CD4-positive, alpha-beta T cell treated with Interleukin-1 beta for 1 hour (primary cell): ENCODE measurements around the gene B3GAT1.
A peak's percentile ranks its signal among the peaks of the same experiment; 100 is the strongest.

Source experiments
- DNase-seq, 2 donors: peaks; one replicate each; pipeline ENCODE4 v3.0.0-alpha.2; 2020 to 2022

The B3GAT1 gene

DNA sequence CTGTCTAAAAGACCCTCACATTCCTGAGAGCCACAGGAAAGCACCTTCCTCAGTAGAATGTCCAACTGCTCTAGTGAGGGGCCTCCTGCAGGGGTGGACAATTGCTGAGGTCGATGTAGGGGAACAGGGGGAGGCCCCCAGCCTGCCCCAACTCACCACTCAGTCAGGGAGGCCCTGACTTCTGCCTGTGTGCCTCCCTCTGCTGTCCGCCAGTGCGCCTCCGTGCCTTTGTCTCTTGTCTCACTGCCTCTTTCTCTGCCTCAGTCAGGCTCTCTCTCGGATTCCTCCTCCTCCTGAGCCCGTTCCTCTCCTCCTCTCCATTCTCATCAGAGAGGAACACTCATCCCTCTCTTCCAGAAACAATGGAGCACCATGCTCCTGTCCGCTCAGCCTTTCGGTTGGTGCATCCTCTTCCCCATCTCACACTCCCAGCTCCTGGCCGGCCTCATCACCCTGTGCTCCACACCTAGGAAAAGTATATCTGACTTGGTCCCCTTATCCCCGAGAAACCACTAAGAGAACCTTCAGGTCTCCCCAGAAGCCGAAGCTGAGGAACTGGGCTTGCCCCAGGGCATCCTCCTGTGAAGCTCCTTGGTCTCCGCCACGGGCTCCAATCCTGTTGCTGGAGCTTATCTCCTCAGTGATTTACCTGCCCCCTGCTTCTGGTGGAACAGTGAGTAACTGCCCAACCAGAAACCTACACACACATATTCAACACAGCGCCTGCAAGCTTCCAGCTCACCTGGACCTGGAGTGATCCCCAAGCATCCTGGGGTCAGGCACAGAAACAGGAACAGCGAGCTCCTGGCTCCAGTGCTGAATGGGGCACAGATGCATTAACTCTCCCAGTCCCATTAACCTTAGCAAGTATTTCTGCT lies 2.3 kb downstream of the B3GAT1 start:
- DNase-seq: no peak

DNA sequence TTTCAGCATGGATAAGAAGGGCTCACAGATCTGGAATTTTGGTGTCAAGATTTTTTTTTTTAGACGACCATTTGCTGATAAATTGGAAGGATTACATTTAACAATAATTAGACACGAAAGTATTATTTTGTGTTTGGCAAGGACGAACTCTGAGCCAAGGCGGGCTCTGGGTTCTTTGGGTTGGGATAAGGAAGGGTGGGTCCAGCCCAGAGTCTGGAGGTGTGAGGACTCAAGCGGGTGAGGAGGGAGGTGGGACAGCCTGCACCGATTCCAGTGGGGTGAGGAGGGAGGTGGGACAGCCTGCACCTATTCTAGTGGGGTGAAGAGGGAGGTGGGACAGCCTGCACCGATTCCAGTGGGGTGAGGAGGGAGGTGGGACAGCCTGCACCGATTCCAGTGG lies 4.1 kb downstream of the B3GAT1 start:
- DNase-seq: no peak

GRCh38 chr11:134407321-134407828 lies 4.7 kb downstream of the B3GAT1 start:
- no peak for DNase-seq

- no peak for DNase-seq
These were observed 5.5 kb downstream of the B3GAT1 start for GRCh38 chr11:134406264-134407185.

DNA sequence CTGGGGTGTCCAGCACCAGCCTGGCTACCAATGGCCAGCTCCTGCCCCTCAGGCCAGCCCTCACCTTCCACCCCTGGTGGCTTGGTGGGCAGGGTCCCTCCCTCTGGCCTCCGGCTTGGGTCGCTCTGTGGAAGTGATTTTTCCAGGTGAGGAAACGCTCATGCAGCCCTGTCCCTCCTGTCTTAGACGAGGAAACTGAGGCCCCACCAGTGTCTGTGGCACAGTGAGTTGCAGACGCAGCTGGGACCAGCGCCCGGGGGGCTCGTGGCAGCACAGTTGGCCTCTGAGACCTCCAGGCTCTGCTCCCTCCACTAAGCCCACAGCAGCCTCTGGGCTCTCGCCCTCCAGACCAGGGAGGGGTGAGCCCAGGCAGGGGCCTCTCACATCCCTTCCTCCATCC lies 6.2 kb downstream of the B3GAT1 start:
- DNase-seq: no peak

GRCh38 chr11:134405436-134405835 lies 6.6 kb downstream of the B3GAT1 start:
- DNase-seq: no peak

DNA sequence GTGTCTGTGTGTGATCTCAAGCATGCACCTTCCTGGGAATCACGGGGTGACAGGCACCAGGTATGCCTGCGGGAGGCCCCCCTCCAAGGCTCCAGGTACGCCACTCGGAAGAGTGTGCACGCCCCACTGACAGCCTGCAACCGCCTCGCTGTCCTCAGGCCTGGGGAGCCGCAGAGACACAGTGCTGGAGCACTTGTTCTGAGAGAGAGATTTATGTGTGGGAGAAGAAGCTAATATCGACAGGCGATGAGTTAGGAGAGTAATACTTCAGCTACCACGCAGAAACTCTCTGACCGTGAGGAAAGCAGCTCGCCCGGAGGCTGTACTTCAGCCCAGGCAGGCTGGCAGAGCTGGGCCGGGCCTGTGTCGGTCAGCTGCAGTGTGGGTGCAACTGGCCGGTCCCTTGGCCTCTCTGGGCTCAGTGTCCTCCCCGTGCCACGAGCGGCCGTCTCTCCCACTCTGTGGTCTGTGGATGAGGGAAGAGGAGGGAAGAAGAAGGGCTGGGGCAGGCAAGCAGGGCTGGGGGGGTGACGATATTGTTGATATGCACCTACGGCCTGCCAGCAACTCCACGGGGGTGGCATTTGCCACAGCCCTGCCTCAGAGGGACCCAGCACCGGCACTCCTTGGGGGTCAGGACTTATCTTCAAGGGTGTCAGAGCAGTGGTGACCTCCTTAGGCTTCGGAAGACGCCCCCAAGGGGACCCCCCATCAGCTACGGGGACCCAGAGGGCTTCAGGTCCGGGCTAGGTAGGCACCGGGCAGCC lies 7.3 kb downstream of the B3GAT1 start:
- no peak for DNase-seq

- DNase-seq: no peak
These were observed 9.1 kb downstream of the B3GAT1 start for GRCh38 chr11:134402910-134403309.

DNA sequence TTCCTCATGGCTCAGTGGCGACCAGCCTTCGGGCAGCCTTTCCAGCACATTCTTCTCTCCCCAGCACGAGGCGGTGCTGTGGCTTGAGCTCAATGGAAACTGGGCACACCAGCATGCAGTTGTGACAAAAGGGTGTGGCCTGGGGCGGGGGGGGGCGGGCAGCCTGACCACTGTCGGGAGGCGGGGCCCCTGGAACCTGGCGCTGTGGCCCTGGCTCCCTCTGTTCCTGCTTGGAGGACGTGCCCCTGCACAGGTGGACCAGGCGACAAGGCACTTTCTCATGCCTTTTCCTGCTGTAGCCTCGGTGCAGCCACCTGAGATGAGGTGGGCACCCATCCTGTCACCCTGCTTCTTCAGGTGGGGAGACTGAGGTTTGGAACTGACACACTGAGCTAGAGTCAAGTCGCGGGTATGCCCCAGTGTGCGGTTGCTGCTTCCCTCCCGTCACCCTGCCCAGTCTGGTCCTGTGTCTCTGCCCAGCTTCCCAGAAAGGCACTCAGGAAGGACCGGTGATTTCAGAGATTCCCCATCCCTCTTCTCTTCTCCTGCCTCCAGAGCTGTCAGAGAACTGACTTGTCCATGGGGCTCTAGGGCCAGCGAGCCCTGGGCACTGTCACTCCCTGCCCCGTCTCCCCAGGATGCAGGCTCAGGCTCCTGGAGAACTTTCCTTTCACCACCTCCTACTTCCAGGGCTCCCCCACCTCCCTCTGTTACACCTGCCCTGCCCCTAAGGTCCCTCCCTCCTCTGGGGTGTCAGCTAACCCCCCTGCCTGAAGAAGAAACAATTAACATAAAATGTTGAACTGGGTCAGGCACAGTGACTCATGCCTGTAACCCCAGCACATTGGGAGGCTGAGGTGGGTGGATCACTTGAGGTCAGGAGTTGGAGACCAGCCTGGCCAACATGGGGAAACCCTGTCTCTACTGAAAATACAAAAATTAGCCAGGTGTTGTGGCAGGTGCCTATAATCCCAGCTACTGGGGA lies 9.9 kb downstream of the B3GAT1 start:
- peak; percentile 11 to 15 for DNase-seq

GRCh38 chr11:134399996-134400395 lies 12.0 kb downstream of the B3GAT1 start:
- DNase-seq: no peak

DNA sequence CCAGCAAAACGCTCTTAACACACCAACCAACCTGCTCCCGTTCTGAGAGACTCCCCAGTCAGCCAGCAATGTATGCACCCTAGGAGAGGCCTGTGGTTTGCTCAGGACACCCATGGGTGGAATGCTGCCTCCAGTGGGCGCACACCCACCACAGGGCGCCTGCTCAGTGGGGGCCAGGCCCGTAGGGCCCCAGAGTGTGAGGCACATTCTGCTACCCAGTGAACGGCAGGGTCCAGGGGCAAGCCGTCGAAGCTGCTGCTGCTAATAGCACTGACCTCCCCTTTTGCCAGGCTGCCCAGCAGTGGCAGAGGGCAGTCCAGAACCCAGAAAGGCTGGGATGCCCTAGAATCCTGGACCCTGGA lies 12.8 kb downstream of the B3GAT1 start:
- no peak for DNase-seq

- DNase-seq: no peak
These were observed 13.3 kb downstream of the B3GAT1 start for GRCh38 chr11:134398644-134399292.

DNA sequence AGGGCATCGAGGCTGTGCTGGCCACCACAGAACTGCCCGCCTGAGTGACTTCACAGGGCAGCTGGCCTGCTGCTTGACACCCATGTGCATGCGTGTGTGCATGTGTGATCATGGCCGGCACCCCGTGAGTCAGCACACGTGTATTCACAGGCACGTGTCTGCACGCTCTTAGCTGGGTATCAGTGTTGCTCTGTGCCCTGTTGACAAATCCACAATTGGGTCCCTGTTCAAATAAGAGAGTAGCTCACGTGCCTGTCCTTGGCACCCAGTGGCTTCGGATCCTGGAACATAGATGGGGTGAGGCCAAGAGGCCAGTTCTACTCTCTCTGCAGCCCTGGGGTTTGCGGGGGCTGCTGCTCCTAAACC lies 14.0 kb downstream of the B3GAT1 start:
- no peak for DNase-seq

DNA sequence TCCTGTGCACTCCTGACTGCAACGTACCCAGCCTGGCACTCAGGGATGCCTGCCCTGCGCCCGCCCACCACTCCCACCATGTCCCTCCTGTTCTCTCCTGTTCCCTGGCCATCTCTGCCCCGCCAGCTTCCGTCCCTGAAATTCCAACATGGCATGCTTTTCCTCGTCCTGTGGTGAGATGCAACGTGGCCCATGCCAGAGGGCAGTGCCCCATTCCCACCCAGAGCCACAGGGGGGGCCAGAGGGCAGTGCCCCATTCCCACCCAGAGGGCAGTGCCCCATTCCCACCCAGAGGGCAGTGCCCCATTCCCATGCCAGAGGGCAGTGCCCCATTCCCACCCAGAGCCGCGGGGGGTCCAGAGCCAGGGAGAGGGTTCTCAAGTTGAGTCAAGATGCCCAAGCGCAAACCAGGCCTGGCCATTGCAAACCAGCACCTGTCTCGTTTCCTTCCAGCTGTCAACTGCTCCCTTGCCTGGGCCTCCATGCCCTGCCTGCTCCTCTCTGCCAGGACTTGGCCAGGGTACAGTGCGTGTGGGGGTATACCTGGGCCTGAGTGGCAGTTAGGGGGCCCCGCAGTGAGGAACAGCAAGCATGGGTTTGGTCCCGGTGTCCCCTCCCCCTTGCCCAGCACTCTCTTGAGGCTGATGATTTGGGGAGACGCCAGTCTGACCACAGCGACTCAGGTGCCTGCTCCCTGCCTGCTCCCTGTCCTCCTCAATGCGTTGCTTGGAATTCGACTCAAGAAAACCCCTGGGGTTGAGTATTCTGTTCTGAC lies 14.6 kb downstream of the B3GAT1 start:
- no peak for DNase-seq

- DNase-seq: no peak
These were observed 17.0 kb downstream of the B3GAT1 start for GRCh38 chr11:134395002-134395401.

DNA sequence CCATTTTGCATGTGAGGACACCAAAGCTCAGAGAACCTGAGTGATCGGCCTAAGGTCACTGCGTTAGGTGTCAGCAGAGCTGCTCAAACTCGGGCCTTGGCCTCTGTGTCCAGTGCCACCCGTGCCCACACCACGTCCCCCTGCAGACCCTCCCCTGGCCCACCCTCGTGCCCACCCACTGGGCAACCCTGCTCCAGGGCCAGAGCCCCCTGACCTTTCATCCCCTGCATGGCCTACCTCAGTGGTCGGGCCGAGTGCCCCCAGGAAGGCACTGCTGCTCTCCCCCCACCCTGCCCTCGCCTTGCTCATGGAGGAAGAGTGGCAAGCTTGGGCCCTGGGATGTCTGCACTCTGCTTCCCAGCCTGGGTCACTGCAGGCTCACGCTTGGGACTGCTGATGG lies 17.7 kb downstream of the B3GAT1 start:
- no peak for DNase-seq

DNA sequence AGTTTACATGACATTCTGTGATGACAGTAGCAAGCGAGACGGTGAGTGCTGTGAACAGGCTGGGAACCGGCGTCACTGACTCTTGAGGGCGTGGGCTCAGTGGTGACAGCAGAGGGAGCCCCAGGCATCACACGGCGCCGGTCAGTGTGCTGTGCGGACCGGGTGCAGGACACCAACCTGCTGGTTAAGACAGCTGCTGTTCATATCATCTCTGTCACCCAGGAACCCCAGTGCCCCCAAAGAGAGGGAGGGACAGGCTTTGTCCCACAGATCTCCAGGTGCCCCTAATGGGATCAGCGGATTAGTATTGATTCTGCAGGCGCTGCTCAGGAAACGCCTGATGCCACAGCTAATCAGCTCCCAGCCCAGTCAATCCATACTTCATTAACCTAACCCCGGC lies 18.4 kb downstream of the B3GAT1 start:
- no peak for DNase-seq

DNA sequence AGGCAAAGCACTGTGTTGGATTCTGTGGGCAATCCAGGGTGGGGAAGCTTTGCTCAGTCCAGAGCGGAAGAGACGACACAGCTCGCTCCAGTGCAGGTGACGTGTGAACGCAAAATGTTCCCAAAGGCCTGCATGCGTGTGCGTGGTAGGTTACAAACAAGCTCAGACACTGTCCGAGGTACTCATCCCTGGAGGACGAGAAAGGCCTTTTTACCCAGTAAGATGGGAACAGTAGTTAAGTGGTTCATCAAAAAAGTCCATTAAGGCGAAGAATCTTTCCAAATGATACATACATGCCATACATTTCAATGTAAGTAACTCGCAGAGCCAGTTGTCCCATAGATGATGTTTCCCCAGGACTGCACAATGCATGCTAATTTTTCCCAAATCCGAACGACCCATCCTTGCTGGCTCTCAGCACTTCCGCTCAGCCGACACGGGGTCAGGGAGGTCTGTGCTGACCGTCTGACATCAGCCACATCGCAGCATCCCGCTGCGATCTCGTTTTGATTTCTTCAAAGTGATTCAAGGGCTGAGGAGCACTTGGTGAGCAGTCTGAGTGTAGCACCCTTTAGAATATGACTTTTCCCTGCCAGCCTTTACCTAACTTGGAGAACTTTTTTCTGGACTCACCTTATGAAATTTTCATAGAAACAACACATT lies 19.0 kb downstream of the B3GAT1 start:
- no peak for DNase-seq

DNA sequence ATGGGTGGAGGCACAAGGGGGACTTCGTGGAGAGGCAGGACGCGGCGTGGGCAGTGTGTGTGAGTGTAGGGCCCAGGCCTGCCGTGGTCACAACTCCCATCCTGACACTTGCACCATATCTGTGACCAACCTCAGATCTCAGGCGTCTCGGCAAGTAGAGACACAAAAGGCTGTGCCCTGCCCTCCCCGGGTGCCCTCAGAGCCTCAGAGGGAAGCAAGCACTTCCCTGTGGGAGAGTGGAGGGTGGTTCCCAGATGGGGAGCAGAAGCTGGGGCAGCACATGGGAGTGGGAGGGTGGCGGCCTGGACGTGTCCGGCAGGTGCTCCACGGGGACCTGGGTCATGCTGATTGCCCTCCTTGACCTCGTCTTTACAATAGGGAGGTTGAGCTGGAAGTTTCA lies 20.4 kb downstream of the B3GAT1 start:
- DNase-seq: no peak
